GM19468 (cell line): ENCODE data around the gene ZNF292.
"Not testable (repeated sequence)": the region's sequence is repeated elsewhere in the genome, so short reads cannot be mapped to it uniquely, and the experiment has no call there.

Experiments used
- ATAC-seq: cut with Tn5 transposase; IDR thresholded peaks from one replicate; pipeline ENCODE4 v1.9.1; 2021; ENCODE audit warnings: mild to moderate bottlenecking, moderate library complexity, moderate number of reproducible peaks; ENCODE audit not compliant: unreplicated experiment; ENCODE audit errors: extremely low read depth

ZNF292 gene

GRCh38 chr6:87209812-87210211, 54.4 kb downstream of the ZNF292 start:
- ATAC-seq, result no peak

- ATAC-seq, result peak; percentile 98
These were observed 55.6 kb downstream of the ZNF292 start for GRCh38 chr6:87210979-87211378.

GRCh38 chr6:87212596-87212995, 57.2 kb downstream of the ZNF292 start:
- no peak for ATAC-seq

GRCh38 chr6:87213364-87213763, 58.0 kb downstream of the ZNF292 start:
- no peak for ATAC-seq

GRCh38 chr6:87214831-87215230, 59.5 kb downstream of the ZNF292 start:
- no peak for ATAC-seq

- ATAC-seq, result no peak
These were observed 65.6 kb downstream of the ZNF292 start for GRCh38 chr6:87220997-87221396.

GRCh38 chr6:87222676-87223075, 67.3 kb downstream of the ZNF292 start:
- no peak for ATAC-seq

- ATAC-seq, result no peak
These were observed 69.6 kb downstream of the ZNF292 start for GRCh38 chr6:87224971-87225370.

- no peak for ATAC-seq
These were observed 70.1 kb downstream of the ZNF292 start for GRCh38 chr6:87225511-87225910.

GRCh38 chr6:87225937-87226336, 70.6 kb downstream of the ZNF292 start:
- ATAC-seq, result no peak

- ATAC-seq, result no peak
These were observed 75.4 kb downstream of the ZNF292 start for GRCh38 chr6:87230801-87231200.

GRCh38 chr6:87237804-87238203, 82.4 kb downstream of the ZNF292 start:
- no peak for ATAC-seq

- ATAC-seq, result not testable (repeated sequence)
These were observed 83.8 kb downstream of the ZNF292 start for GRCh38 chr6:87239098-87239635.

GRCh38 chr6:87241304-87241703, 85.9 kb downstream of the ZNF292 start:
- no peak for ATAC-seq

GRCh38 chr6:87242311-87242710, 86.9 kb downstream of the ZNF292 start:
- ATAC-seq, result no peak

GRCh38 chr6:87243812-87244211, 88.4 kb downstream of the ZNF292 start:
- ATAC-seq, result no peak

GRCh38 chr6:87244380-87244779, 89.0 kb downstream of the ZNF292 start:
- no peak for ATAC-seq

GRCh38 chr6:87250019-87250418, 94.7 kb downstream of the ZNF292 start:
- ATAC-seq, result no peak

- no peak for ATAC-seq
These were observed 95.9 kb downstream of the ZNF292 start for GRCh38 chr6:87251225-87251624.

GRCh38 chr6:87251725-87252124, 96.4 kb downstream of the ZNF292 start:
- ATAC-seq, result no peak

- no peak for ATAC-seq
These were observed 101.7 kb downstream of the ZNF292 start for GRCh38 chr6:87257046-87257445.

GRCh38 chr6:87257565-87257964, 102.2 kb downstream of the ZNF292 start:
- no peak for ATAC-seq

- ATAC-seq, result no peak
These were observed 102.6 kb downstream of the ZNF292 start for GRCh38 chr6:87257975-87258374.
